Globus pallidus (tissue), 1 donor: ENCODE results near the gene PISD.
"Not testable (repeated sequence)": the region's sequence is repeated elsewhere in the genome, so short reads cannot be mapped to it uniquely, and the experiment has no call there.

Experiments used
- DNase-seq: peaks from one replicate; pipeline ENCODE4 v3.0.0-alpha.2; 2015; ENCODE audit warnings: low spot score

Gene PISD

DNA sequence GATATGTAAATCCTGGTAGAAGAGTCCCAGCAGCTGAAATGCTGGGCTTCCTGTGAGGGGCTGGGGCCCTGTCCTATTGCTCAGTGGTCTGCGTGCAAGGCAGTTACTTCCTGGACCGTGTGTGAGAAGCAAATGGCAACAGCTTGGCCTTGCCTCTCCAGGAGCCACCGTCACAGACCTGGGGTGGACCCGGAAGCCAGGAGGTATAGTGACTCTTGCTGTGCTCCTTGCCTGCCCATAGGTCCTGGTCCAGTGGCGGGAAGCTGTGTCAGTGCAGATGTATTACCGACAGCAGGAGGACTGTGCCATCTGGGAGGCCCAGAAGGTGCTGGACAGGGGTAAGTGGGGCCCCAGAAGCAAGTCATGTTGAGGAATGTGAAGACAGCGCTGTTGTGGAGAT is 54.3 kb downstream of the PISD start:
- no peak for DNase-seq

DNA sequence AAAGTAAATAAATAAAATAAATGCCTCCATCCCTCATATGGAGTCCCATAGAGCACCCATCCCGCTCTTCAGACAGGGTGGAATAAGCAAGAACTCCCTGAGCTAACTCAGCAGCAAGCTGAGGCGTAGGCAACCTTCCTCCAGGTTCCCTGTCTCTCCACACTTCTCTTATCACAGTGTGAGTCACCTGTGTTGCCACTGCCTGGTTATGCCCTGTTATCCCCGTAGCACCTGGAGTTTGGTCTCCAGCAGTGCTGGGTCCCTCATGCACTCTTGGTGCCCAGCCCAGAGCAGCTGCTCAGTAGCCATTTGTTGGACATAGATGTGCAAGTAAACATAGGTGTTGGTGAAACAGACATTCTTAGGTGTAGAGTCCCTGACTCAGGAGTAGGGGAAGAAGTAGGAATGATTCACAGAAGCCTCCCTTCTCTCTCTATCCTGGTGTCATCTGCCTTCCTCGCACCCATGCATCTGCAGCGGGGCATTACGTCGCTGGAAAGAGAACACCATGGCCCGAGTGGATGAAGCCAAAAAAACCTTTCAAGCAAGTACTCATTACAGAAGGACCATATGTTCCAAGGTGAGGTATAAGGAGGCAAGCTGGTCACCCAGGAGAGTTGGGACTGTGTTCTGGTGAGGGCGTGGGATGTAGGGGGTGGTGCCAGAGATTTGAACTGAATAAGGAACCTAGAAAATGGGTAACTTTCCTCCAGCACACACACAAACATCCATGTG is 56.0 kb downstream of the PISD start:
- no peak for DNase-seq

DNA sequence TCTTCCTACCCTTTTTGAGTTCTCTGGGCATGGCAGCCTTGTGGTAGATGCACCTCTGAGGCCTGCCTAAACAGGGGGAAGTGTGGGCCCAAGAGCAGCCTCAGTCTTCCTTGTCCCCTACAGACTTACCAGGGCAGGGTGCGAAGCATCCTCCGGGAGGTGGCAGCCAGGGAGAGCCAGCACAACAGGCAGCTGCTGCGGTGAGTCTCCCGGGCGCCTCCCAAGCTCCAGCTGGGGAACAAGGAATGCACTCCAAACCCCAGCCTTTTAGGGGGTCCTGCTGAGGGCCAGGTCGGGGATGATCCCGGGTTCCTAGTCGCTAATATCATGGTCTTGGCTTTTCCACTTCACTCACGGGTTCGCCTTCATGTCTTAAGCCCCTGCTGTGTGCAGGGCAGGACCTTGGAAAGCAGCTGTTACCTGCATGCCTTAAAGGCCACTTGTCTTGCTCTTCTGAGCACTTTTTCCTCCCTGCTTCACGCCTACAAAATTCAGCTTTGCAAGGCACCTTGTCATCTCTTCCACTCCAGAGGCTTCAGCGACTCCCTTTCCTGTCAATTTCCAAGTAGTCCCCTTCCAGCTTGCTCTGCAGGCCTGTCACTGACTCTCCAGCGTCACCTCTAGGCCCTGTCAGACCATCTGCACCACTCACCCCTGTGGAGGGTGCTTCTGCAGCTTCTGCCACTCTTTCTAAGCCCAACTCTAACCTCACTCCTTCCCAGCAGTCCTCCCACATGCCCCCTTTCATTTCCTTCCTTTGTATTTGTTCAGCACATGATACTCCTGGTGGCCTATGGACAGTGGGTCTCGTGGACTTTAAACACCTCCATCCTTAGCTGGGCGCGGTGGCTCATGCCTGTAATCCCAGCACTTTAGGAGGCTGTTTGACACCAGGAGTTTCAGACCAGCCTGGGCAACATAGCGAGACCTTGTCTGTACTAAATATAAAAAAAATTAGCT is 57.0 kb downstream of the PISD start:
- DNase-seq = no peak

DNA sequence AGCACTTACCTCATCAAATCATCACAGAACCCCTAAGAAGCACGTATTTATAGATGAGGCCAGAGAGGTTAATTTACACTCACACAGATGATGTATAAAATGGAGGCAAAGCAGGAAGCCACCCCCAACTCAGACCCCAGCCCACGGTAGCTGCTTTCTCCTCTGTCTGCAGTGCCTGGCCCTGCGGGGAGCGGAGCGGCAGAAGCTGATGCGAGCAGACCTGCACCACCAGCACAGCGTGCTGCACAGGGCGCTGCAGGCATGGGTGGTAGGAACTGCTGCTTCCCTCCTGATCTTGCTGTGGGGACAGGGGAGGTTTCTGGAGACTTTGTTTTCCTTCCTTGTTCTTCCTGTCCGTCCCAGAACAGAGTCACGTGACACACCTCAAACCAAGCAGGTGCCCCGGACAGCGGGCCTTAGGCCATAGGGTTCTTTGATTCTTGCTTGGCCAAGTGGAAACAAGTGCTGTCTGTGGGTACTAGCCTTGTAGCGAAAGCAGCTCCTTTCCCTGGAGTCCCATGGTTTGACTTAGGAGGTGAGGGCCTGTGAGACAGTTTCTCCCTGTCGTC is 57.8 kb downstream of the PISD start:
- no peak for DNase-seq

DNA sequence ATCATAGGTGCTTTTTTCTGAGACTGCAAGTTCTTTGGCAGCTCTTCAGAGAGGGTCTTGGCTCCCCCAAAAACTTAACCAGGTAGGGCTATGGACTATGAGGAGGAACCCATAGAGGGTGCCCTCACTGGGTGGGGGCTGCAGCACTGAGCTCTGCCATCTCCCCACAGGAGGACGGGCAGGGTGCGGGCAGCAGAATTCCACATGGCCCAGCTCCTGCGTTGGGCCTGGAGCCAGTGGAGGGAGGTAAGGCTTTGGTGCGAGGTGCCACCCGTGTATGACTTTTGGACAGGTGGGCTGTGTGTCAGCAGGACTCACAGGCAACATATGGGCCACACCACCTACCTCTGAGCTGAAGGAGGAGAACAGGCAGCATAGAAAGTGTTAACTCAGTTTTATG is 58.4 kb downstream of the PISD start:
- DNase-seq = no peak

DNA sequence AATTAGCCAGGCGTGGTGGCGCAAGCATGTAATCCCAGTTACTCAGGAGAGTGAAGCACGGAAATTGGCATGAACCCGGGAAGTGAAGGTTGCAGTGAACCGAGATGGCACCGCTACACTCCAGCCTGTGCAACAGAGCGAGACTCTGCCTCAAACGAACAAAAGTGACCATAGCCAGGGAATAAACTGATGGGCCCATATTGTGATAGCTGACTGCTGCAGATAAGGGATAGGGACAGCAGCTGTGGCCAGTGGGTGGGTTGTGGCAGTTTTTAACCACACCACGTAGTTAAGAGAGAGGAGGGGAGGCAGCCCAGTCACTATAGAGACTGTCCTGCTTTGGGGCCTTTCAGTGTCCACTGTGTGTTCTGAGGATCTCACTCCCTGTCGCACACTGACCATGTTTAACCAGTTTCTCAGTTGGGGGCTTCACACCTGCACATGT is 58.9 kb downstream of the PISD start:
- DNase-seq = no peak

DNA sequence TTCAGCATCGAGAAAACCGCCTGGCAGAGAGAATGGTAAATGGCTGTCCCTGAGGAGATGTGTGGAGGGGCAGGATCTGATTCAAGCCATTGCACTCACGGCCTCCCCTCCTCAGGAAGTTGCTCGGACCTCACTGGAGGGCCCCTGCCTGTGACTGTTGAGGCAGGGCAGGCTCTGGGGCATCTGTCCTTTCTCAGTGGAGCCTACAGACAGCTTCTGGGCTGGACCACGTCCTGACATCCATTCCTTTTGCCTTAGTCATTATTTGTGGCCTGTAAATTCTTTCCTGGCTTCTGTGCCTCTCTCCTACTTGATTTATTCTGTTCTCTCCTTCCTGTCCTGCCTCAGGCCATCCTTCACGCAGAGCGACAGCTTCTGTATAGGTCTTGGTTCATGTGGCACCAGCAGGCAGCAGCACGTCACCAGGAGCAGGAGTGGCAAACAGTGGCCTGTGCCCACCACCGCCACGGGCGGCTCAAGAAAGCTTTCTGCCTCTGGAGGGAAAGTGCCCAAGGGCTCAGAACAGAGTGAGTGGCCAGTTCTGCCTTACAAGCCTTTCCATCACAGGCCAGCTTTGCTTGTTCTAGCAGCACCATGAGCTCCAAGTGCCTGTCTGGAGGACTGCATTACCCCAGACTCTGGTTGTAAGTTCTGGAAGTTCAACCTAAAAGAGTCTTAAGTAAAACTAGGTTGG is 59.6 kb downstream of the PISD start:
- no peak for DNase-seq

DNA sequence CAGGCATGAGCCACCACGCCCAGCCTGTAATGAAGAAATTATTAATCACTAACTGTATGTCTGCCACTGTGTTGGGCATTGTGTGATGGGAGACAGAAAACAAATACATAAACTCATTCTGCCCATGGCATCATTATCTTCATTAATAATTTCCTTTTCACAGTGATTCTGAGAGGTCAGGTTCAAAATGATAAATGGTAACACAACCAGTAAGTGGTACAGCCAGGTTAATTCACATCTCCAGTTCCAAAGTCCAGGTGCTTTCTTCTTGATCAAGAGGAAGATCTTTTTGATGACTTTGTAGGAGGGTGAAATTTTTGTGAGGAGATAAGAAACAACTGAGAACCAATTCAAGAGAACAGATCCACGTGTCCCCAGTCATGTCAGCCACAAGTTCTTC is 66.7 kb downstream of the PISD start:
- no peak for DNase-seq

DNA sequence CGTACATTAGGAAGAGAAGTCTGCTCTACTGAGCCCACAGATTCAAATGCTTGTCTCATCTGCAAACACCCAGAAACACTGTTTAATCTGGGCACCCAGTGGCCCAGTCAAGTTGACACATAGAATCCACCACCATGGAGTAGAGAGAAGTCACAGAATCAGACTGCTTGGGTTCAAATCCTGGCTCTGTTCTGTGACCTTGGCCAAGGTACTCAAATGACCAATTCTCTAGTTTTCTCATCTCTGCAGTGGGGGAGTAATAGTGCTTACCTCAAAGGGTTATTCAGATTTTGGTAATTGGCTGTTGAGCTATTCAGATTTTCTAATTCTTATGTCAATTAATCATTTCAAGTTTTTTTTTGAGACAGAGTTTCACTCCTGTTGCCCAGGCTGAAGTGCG is 71.9 kb downstream of the PISD start:
- not testable (repeated sequence) for DNase-seq

DNA sequence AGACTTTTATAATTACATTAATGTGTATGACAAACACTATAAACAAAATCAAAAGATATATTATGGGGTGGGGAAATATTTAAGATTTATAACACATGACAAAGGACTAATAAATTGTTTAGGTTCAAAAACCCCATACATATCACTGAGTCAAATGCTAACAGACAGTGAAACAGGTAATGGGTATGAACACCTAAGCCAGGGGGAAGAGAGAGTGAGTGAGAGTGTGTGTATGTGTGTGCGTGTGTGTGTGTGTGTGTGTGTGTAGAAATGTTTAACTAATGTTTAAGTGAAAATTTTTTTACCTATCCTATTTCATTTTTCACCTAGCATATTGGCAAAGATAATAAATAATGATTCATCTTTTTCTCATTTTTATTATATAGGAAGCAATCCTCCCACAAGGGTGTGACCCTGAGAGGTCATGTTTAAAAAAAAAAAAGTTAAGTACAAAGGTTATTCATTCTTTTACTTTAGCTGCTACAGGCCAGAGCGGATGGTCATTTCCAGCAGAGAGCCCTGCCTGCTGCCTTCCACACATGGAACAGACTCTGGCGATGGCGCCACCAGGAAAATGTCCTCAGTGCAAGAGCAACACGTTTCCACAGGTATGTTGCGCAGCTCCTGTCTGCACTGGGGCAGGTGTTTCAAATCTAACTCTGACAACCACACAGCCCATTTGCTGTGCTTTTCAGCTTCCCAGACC is 72.9 kb downstream of the PISD start:
- no peak for DNase-seq

DNA sequence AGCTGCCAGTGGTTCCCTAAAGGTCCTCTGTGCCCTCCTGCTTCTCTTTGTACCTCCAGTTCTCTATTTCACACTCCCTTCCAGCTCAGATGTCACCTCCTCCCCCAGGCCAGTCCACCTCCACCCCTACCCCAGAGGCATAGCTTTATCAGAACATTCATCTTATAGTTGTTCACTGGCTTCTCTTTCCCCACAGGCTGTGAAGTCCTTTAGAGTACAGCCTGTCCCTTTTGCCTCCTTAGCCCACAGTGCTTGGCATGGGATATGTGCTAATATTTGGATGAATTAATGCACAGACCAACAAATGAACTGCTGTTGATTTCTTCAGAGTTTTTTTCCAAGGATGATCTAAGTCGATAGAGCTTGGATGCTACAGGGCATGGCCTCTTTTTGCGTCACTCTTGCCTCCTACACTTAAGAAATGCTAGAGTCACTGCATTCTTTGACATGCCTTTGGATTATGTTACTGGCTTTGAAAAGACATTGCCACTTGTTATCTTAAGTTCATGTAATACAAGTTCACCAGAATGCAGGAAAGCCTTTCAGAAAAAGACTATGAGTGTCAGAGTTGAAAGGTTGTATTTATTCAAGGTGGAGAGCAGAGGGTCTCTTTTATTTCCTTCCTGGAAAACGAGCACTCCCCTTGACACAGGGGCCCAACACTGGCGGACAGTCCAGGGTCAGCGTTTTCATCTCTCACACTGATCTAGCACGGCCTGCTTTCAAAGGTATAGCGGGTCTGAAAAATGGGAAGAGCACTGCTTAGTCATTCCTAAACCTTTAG is 75.7 kb downstream of the PISD start:
- no peak for DNase-seq

DNA sequence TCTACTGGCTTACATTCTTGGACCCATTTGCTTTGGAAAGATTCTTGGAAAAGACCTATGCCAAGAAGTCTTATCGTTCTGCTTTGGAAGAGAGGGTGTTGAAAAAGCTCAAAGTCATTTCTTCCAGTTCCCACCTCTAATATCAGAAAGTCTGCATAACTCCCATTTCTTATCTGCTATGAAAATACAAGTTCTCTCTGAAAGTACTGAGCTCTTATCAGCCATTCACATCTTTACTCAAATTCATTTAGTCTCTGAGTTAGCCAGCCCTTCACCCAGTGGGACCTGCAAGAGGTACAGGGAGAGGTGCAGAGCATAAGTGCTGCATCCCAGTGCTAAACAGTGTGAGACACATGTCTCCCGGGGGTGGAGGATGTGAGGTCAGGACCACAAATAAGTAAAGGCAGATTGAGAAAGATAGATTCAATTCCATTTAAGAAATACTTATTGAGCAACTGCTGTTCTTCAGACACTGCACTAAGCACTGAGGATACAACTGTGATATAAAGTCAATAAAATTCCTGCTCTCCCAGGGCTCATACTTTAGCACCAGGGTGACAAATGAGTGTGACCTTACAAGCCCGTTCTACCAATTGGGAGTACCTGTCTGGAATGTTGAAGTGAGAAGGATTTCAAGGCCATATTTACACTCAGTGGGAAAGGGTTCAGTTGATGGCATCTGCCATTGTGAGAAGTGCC is 76.7 kb downstream of the PISD start:
- no peak for DNase-seq

DNA sequence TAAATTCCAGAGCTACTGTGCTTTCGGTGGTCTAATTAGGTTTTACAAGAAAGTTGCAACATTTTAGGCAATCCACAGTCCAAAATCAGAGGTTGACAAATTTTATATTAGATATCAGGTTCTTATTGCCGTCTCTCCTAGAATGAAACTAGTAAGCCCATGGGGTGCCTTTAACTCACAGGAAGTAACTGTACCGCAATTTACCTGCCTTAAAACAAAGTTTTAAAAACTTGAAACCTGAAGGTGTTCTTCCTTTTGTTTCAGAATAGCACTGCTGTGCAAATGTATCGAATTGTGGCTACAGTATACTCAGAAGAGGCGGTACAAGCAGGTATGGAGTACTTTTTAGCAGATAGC is 77.2 kb downstream of the PISD start:
- no peak for DNase-seq

DNA sequence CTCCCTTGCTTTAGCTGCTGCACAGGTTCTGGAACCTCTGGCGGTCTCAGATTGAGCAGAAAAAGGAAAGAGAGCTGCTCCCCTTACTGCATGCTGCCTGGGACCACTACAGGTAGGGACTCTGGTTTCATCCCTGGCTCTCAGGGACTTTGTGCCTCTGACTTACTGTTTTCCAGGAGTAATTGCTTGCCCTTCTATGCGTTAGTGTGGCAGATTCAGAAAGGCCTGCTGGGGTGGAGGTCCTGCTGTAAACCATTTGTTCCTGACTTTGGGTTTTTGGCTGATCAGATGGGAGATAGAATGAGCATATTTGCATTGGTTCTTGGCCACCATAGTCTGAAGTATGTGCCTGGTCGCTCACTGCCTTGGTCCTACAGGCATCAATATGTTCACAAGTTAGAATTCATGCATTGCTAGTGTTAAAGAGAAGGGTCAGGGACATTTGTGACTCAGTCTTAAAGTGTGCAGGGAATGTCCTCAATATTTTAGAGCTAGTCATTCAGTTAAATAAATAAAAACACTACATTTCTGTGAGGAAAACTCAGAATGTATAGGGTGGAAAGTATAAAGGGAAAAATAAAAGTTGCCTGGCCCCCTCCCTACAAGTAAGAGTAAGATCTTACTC is 78.0 kb downstream of the PISD start:
- no peak for DNase-seq

DNA sequence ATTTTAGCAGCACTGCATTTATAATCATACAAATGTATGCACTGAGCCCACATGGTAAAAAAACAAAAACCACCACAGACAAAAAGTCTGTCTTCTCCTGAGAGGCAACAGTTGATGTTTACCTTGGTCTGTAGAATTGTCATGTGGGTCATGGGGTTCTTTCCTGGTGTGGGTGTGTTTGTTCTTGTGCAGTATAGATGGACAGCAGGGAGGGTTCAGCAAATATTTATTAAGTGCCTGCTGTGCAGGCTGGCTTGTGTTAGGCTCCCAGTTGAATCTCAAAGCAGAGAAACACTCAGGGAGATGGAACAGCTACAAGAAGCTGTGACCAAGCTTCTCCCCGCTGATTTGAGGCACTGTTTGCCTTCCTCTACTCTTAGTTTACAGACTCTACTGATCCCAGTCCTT is 82.2 kb downstream of the PISD start:
- DNase-seq = no peak

DNA sequence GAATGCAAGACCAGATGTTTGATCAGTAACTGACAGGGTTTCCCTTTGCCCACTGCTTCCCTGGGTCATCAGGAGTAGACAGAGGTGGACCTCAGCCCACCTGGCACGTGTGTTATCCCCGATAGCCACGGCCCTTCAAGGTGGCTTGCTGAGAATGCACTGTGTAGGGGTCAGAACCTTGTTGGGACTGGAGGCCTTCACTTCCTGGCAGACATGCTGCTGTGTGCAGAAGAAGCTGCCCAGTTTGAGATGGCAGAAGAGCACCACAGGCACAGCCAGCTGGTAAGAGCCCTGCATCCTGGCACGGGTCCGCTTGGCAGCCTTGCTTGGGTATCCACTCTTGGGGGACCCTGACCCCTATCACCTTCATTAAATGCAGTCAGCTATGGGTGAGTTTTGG is 83.8 kb downstream of the PISD start:
- DNase-seq = no peak

DNA sequence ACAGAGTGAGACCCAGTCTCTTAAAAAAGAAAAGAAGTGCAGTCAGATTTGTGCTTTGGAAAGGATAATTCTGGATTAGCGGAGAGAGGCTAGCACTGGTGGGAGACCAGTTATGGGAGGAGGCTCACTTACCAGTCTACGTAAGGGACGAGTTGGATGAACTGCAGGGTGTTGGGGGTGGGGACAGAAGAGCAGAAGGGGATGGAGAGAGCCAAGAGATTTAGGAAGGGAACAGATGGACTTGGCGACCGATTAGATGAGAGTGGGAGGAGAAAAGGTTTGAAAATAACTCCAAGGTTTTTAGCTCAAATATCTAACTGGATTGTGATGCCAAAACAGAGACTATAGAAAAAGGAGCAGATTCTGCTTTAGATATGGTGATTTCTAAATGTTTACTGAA is 84.3 kb downstream of the PISD start:
- DNase-seq = no peak

DNA sequence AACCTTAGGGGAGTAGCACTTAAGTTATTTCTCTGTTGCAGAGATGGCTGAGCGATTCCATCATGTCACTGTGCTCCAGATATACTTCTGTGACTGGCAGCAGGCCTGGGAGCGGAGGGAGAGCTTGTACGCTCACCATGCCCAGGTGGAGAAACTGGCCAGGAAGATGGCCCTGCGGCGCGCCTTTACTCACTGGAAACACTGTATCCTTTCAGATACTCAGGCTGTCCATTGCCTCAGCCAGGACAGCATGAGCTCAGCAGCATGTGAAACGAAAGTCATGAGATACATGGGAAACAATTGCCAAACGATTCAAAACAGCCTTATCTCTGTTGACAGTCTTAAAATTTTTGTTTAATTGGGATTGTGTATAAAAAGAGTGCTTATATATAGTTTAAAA is 86.8 kb downstream of the PISD start:
- peak; percentile 70 for DNase-seq

DNA sequence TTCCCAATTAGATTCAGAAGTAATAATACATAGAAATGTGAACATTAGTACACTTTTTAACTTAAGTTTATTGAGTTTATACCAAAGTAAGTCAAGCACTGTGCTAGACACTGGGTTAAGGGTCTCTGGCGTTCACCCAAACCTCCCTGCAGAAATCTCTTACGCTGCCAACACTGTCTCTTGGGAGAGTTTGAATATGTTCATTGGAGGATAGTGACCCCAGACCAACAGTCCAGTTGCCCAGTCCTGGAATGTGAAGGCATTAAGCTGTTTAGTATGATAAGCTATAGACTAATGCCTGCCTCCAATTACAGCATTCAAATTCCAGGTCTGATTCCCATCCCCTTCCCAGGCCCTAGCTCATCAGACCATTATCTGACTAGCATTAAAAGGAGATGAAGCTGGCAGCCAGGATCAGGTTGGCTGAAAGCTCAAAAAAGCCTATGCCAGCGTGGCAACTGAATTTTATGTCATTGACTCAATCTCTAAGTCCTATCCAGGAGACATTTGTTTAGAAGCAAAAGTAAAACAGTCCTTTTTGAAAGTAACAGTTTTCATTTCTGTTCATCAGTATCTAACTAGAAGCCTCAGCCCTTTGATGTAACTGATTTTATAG is 87.9 kb downstream of the PISD start:
- peak; percentile 13 for DNase-seq
